Measurements from ENCODE around the gene PTPRN.

GRCh38 chr2:219296631-219297391 is 12.4 kb downstream of the PTPRN start:
- no peak for TF ChIP-seq CTCF (IDR thresholded peaks at IDR 0.05; ENCODE audit: low read depth, low read length, poor library complexity, severe bottlenecking)
- TF ChIP-seq EZH2phosphoT487 (IDR thresholded peaks at IDR 0.05; ENCODE audit: borderline replicate concordance, low read length), result no peak
